Epithelial cell of proximal tubule (primary cell): ENCODE results near the gene CASTOR1. TPM values are rescaled to one million over a fixed set of nuclear protein-coding genes. Genes with fewer than 3 reads are reported as not detected.

Source experiments
- DNase-seq: peaks from one replicate; pipeline ENCODE4 v3.0.0-alpha.2; 2011; ENCODE audit warnings: low read depth
- H3K4me3 ChIP-seq: 2 replicates; pipeline ENCODE4 v1.5.1; 2011; ENCODE audit warnings: low read depth, mild to moderate bottlenecking, low read length
- total RNA-seq: library from RNA; depleted of rRNA; stranded (reverse); fragments of >200 nt; gene quantifications from 2 replicates; pipeline ENCODE4 v1.2.3, GENCODE V29; 2015
- TF ChIP-seq, protein P1 (sequence below): conservative IDR thresholded peaks from 2 replicates; pipeline ENCODE4 v1.5.1; 2012; ENCODE audit warnings: low read depth, mild to moderate bottlenecking, low read length

CASTOR1 gene
- total RNA-seq, 1 donor from 2014 or later = 14.3 TPM

DNA sequence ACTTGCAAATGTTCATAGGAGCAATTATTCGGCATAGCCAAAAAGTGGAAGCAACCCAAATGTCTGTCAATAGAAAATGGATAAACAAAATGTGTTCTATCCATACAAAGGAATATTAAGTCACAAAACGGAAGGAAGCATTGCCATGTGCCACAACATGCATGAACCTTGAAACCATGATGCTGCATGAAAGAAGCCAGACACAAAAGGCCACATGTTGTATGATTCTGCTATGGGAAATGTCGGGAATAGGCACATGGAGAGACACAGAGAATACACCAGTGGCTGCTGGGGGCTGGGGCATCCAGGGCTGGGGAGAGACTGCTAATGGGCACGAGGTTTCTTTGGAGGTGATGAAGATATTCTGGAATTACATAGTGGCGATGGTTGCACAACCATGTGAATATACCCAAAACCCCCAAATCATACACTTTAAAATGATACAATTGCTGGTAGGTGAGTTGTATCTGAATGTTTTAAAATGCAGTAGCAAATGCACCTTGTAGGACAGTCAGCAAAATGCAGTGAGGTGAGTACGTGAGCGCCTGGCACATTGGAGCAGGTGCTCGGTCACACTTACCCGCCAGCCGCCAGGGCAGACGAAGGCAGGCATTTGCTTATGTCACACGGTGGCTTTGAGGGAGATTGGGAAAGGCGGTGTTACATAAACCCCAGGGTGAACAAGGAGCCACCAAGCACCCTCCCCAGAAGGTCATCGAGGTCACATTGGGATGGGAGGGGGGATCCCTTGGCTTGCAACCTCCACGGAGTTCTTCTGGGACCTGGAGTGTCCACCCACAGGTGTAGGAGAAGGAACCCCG is 16.3 kb downstream of the CASTOR1 start:
- TF ChIP-seq, protein P1, sequence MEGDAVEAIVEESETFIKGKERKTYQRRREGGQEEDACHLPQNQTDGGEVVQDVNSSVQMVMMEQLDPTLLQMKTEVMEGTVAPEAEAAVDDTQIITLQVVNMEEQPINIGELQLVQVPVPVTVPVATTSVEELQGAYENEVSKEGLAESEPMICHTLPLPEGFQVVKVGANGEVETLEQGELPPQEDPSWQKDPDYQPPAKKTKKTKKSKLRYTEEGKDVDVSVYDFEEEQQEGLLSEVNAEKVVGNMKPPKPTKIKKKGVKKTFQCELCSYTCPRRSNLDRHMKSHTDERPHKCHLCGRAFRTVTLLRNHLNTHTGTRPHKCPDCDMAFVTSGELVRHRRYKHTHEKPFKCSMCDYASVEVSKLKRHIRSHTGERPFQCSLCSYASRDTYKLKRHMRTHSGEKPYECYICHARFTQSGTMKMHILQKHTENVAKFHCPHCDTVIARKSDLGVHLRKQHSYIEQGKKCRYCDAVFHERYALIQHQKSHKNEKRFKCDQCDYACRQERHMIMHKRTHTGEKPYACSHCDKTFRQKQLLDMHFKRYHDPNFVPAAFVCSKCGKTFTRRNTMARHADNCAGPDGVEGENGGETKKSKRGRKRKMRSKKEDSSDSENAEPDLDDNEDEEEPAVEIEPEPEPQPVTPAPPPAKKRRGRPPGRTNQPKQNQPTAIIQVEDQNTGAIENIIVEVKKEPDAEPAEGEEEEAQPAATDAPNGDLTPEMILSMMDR = no peak
- H3K4me3 ChIP-seq = no peak overlapping the region
- no peak for DNase-seq

DNA sequence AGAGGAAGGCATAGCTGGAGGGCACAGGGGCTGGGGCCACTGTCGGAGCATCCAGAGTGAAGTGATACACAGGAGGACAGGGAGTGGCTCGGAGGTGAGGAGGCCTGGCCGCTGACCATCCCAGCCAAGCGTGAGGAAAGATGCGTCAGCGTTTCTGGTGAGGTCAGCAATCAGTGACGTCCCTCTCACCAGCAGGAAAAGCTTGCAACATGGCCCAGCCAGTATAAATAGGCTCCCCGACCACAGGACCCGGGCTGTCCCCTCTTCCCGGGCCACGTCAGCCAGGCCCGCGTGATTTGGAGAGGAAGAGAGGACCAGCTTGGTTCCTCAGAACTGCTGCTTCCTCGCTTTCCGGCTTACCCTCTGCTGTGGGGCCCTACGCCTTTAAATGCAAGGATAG is 18.5 kb downstream of the CASTOR1 start:
- TF ChIP-seq, protein P1 = no peak

DNA sequence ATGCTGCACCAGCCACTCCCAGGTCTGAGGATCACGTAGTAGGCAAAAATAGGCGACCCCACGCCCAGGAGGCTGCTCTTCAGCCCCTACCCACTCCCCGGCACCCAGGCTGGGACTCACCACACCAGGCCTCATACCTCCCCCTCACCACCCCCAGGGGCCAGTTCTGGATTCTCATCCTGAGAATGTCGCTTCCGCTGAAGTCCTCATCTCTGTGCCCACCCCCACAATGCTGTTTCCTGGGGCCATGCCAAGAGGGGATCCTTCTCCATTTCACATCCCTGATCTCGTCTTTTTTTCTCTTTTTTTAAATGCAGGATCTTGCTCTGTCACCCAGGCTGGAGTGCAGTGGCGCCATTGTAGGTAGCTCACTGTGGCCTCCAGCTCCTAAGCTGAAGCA is 21.0 kb downstream of the CASTOR1 start:
- TF ChIP-seq, protein P1 = no peak
- DNase-seq = no peak
- no peak overlapping the region for H3K4me3 ChIP-seq

More for the DNA sequence above, 18.5 kb downstream of the CASTOR1 start:
- no peak overlapping the region for H3K4me3 ChIP-seq
- no peak for DNase-seq

GRCh38 chr22:30267382-30268302 is 21.7 kb downstream of the CASTOR1 start:
- TF ChIP-seq, protein P1 = no peak
- no peak for DNase-seq
- no peak overlapping the region for H3K4me3 ChIP-seq

GRCh38 chr22:30266445-30267381 is 22.6 kb downstream of the CASTOR1 start, which contains the start of gene OSM:
OSM (minus strand) TSS chr22:30266851; CDS start chr22:30266799, 52 bp downstream.
- no peak within 1 kb of the TSS for H3K4me3 ChIP-seq
- DNase-seq = no peak
- TF ChIP-seq, protein P1 = no peak

GRCh38 chr22:30265823-30266444 is 23.4 kb downstream of the CASTOR1 start:
- DNase-seq = no peak
- TF ChIP-seq, protein P1 = no peak
- no peak overlapping the region for H3K4me3 ChIP-seq
